SKM-1 (cell line): ENCODE data around the gene SNCAIP.

Experiments used
- DNase-seq: peaks from one replicate; lab custom pipeline; 2025; ENCODE audit not compliant: unreplicated experiment; lab: John Stamatoyannopoulos, UW

Gene SNCAIP

GRCh38 chr5:122394284-122394930 lies 82.4 kb downstream of the SNCAIP start:
- no peak for DNase-seq

GRCh38 chr5:122398016-122398415 lies 86.0 kb downstream of the SNCAIP start:
- DNase-seq, result no peak

- DNase-seq, result no peak
Observed at GRCh38 chr5:122400341-122400740, 88.3 kb downstream of the SNCAIP start.

GRCh38 chr5:122400938-122401337 lies 88.9 kb downstream of the SNCAIP start:
- DNase-seq, result no peak

- DNase-seq, result no peak
Observed at GRCh38 chr5:122401976-122402725, 90.1 kb downstream of the SNCAIP start.

- no peak for DNase-seq
Observed at GRCh38 chr5:122402955-122403685, 91.1 kb downstream of the SNCAIP start.

- DNase-seq, result no peak
Observed at GRCh38 chr5:122404018-122404417, 92.0 kb downstream of the SNCAIP start.

GRCh38 chr5:122404653-122405362 lies 92.8 kb downstream of the SNCAIP start:
- no peak for DNase-seq

GRCh38 chr5:122405751-122406150 lies 93.7 kb downstream of the SNCAIP start:
- DNase-seq, result no peak

- no peak for DNase-seq
Observed at GRCh38 chr5:122406181-122406580, 94.1 kb downstream of the SNCAIP start.

- DNase-seq, result no peak
Observed at GRCh38 chr5:122408592-122409224, 96.7 kb downstream of the SNCAIP start.

- DNase-seq, result no peak
Observed at GRCh38 chr5:122412966-122413365, 100.9 kb downstream of the SNCAIP start.

GRCh38 chr5:122413722-122414121 lies 101.7 kb downstream of the SNCAIP start:
- no peak for DNase-seq

GRCh38 chr5:122415030-122415800 lies 103.2 kb downstream of the SNCAIP start:
- peak; percentile 38 for DNase-seq

- DNase-seq, result no peak
Observed at GRCh38 chr5:122415801-122416120, 103.7 kb downstream of the SNCAIP start.

GRCh38 chr5:122419142-122419894 lies 107.3 kb downstream of the SNCAIP start:
- no peak for DNase-seq

GRCh38 chr5:122420091-122420490 lies 108.1 kb downstream of the SNCAIP start:
- DNase-seq, result no peak

- DNase-seq, result no peak
Observed at GRCh38 chr5:122420537-122421236, 108.7 kb downstream of the SNCAIP start.
